Left renal cortex interstitium (tissue), 4 donors: ENCODE measurements around the gene ZC2HC1B. TPM values are rescaled to one million over a fixed set of nuclear protein-coding genes. Genes with fewer than 3 reads are reported as not detected.

Experiments
- DNase-seq, 4 donors: peaks; one replicate each; pipeline ENCODE4 v3.0.0-alpha.2; 2013; ENCODE audit warnings: low read depth in 4 of 4, low spot score in 2 of 4, missing footprints in 1 of 4
- polyA plus RNA-seq, 4 donors: library from polyadenylated mRNA; unstranded; fragments of 120-200 nt; gene quantifications; one replicate each; pipeline ENCODE4 v1.2.1, GENCODE V29; 2013; ENCODE audit not compliant: insufficient read length in 4 of 4

Gene ZC2HC1B
- polyA plus RNA-seq, 4 donors: not detected

DNA sequence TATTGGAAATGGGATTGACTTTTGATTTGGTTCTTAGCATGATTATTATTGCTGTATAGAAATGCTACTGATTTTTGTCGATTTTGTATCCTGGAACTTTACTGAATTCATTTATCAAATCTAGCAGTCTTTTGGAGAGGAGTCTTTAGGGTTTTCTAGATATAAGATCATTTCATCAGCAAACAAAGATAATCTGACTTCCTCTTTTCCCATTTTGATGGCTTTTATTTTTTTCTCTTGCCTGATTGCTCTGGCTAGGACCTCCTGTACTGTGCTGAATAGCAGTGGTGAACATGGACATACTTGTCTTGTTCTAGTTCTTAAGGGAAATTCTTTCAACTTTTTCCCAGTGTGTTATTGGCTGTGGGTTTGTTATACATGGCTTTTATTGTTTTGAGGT, 64.6 kb downstream of the ZC2HC1B start:
- no peak for DNase-seq

DNA sequence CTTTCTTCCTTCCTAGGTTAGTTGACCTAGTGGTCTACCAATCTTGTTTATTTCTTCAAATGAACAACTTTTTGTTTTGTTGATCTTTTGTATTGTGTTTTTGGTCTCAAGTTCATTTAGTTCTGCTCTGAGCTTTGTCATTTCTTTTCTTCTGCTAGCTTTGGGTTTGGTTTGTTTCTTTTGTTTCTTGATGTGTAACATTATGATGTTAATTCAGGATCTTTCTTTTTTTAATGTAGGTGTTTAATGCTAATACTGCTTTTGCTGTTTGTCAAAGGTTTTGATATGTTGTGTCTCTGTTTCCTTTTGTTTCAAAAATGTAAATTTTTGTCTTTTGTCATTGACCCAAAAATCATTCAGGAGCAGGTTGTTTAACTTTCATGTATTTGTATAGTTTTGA, 65.7 kb downstream of the ZC2HC1B start:
- no peak for DNase-seq

DNA sequence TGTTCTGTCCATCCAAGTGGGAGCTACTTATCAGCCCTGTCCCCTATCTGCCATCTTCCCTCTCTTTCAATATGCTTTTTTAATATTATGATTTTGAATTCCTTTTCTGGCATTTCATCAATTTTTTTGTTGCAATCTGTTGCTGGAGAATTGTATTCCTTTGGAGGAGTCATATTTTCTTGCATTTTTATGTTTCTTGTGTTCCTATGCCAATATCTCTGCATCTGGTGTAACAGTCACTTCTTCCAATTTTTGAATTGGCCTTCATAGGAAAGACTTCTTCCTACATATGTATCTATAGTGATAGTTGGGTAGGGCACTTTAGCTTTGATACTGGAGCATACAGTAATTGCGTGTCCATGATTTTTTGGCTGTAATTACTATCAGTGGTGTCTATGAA, 70.1 kb downstream of the ZC2HC1B start:
- DNase-seq: no peak

DNA sequence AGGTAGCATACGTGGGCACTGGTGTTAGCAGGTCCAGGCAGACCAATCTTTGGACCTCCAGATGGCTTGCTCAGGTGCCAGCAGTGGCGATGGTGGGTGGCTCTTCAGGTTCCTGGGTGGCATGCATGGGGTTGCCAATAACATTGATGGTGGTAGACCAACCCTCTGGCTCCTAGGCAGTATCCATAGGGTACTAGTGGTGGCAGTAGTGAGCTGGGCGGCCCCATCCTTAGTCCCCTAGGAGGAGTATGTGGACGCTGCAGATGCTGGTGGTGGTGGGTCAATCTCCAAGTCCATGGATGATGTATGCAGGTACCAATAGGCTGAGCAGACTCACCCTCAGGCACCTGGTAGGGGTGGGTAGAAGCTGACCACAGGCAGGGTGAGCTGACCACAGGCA, 70.6 kb downstream of the ZC2HC1B start:
- no peak for DNase-seq

DNA sequence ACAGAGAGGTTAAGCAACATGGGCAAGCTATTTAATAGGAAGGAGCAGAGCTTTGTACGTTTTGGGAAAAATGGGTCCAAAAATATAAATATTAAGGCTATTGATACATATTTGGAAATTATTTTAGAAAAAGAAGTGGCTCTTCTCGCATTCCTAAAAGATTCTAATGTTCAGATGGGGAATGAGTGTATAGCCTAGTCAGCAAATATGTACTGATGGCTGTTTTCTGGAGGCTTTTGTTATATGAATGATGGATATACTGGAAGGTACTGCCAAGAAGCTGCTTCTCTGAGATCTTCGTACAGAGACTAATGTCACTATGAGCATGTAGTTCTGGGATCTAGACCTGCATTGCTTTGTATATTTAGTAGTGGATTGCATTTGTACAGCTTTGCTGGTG, 72.1 kb downstream of the ZC2HC1B start:
- no peak for DNase-seq

DNA sequence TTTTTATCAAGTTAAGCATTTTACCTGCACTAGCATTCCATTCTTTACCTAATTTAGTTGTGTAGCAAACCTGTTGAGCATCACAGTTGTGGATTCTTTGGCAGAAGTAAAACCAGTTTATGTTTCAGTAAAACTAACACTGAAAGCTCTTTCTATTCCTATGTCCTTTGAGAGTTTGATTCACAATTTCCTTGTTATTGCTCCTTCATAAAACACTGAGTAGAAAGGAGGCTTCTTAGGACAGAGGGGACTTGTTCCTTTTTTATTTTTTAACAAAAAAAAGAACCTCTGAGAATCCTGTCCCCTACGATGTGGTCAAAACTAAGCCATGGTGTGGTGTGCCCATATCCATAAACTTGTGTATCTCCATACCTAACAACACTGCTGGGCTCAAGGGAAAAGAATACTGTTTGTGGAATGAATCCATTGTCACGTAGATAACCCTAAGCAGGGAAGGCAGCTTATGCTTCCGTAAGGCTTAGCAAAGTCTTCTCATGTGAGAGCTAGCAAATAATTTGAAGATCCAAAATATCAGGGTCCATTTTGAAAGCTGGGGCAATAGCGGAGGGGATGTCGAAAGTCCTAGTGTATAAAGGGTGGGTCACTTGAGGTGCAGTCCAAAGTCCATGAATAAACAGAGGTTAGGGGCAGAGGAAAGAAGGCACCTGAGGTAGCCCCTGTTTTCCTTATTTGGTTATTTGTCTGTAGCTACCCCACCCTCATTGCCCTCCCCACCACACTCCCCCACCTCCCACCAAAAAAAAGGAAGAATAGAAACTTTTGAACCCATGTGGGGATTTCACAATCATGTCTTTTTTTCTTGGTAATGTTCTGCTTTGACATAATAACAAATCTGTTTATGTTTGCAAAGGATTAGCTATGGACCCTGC, 72.7 kb downstream of the ZC2HC1B start:
- DNase-seq: no peak

DNA sequence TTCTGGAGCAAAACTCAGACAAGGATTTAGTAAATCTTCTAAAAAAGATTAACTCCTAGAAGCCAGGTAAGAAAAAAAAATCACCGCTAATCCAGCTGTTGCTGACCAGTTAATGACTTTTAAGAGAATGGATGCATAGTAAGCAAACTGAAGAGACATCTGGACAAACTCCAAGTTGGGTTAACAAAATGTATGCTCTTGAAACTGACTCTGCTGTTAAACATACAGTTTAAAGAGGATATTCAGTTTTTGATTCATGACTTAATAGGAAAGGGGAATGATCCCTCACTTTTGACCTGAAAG, 73.3 kb downstream of the ZC2HC1B start:
- DNase-seq: no peak

DNA sequence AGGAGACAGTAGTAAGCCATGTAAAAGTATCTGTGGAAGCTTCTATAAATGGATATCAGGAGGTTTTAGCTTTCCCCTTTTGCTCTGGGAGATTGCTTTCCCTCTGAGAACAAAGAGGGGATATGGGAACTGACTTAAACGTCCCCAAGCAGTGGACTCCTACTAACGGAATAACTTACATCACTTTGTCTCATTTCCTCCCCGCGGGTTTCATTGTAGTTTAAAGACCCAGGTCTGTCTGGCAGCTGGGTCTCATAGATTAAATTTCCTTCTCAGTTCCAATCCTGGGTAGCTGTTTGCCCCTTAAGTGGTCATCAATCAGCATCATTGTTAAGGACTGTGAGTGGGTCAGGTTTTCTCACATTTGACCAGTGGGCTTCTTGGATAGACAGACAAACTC, 75.1 kb downstream of the ZC2HC1B start:
- no peak for DNase-seq

DNA sequence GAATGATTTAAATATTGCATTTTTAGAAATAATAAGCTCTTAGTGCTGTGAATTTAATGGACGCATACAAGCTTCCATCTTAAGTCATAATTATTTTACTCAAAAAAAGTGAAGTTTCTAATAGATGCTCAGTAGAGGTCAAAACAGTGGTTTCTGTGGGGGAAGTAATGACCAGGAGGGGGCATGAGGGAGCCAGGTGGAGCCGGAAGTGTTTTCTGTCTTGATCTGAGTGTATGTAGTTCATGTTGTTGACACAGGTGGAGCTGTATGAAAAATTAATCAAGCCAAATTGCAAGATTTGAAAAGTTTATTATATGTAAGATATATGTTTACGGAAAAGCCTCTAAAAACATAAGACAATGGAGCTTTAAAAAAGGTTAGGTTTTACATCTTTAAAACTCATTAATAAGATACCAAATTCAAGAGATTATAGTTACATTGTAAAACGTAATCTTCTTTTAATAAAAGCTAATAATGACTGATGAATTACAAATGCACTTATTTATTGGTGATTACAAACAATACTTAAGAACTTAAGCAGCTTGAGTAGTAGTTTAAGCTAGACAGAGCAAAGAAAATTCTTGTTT, 75.8 kb downstream of the ZC2HC1B start:
- no peak for DNase-seq

DNA sequence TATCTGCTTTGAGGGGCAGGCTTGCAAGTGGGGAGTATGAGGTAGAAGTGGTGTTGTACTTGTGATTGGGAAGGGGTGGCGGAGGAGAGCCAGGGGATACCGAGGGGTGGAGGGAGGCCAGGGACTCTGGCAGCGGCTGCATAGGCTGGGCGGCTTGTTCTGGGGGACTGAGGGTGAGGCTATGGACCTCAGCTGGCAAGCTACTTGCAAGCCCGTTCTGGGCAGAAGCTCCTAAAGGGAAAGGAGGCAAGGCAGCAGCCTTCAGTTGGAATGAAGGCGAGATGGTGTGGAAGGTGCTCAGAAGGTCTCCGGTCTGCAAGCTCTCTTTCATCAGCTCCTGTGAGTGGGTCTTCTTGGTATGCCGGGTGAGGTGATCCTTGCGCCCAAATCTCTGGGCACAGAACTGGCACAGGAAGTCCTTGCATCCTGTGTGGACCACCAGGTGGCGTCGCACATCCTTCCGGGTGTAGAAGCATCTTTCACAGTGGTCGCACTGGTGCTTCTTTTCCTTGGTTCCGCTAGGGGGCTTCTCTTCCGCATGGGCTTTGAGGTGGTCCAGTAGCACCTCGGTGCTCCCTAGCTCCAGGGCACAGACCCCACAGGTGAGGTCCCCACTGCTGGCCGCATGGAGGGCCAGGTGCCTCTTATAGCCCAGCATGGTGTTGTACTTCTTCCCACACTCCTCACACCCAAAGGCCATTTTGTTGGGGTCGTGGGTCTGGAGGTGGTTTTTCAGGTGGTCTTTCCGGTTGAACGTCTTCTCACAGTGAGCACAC, 77.8 kb downstream of the ZC2HC1B start:
- no peak for DNase-seq

DNA sequence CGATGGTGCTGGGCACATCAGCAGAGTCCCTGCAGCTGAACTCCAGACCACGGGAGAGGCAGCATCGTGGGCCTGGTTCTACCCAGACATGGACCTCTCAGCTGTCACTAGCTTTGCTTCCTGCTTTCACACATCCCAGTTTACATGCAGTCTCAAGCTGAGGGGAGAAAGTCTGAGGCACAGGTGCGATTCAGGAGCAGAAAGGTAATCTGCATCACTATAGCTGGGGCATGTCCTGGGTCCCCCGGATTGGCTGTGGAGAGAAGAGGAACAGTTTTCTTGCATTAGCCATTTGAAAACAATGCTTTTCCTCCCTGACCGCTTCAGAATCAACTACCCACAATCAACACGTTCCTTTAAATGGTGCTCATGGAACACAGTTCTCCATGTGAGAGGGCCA, 83.9 kb downstream of the ZC2HC1B start:
- DNase-seq: no peak

DNA sequence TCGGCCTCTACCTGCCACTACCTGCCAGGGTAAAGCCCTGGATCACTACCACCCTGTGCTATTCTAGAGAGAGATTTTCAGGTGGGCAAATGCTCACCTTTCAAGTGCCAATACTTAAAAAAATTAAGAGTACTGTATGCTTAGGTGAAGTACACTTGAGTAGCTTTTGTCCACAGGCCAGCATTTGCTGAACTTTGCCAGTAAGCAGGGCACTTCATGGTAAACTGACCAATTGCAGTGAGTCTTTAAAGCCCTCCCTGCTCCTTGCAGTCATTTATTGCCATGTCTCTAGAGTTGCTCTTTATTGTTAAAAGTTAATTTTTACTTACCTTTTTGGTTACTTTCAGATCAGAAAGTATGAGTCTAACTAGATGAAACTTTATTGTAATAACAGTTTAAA, 85.3 kb downstream of the ZC2HC1B start:
- no peak for DNase-seq

DNA sequence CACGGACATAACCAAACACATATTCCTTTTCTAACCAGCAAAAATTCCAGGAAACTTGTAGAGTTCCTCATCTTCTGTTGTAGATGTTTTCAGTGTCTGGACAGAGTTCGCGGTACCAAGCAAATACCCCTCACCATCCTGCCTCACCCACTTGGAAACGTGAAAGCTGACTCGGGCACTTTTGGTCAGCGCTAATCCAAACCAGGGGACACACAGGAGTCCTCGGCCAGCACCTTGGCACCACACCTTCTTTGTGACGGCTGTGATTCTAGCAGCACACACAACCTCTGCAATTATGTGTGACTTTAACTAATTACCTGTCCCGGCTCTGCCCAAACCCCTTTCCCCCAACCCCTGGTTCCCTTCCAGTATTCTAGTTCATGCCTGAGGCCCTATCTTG, 85.7 kb downstream of the ZC2HC1B start:
- no peak for DNase-seq

DNA sequence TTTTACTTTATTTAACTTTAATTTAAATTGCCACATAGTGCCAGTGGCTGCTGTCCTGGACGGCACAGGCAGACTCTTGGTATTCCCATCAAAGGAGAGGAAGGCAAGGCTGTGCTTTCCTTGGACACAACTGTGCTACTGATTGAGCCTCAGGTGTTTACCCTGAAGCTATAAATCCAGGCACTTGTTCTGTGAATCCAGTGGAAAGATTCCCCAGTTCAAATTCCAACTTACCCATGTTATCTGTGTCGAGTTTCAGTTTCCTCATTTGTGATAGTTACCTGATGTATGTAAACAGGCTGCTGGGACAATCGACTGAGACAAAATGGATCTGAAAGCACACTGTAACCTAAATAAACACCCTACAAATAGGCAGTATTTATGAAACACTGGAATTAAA, 86.6 kb downstream of the ZC2HC1B start:
- no peak for DNase-seq

DNA sequence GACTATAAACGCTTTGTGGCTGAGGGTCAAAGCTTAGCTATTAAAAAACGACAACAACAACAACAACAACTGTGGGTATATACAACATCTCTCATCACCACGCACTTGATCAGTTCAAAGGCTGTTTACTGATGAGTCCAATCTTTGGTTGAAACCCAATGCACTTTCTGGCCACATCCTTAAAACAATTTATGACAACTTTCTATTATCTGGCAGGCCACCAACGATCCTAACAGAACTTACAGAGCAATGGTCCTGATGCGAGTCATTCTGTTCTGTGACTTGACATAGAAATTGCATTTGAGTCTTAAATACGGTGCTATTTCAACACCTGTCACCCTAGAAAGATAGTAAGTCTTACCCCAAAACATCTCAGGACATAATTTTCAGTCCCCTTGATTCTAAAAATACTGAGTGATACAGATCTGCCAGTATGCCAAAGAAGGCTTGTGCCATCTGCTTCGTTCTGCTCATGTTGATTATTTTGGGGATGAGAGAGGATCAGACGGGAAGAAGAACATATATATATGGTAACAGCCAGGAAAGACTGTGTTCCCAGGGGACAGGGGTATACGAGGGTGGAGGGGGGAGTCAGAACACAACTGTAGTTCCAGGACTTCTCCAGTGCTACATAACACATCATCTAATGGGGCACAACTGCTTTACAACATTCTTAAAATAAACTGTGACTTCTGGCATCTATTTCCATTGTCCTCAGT, 87.9 kb downstream of the ZC2HC1B start:
- DNase-seq: no peak

DNA sequence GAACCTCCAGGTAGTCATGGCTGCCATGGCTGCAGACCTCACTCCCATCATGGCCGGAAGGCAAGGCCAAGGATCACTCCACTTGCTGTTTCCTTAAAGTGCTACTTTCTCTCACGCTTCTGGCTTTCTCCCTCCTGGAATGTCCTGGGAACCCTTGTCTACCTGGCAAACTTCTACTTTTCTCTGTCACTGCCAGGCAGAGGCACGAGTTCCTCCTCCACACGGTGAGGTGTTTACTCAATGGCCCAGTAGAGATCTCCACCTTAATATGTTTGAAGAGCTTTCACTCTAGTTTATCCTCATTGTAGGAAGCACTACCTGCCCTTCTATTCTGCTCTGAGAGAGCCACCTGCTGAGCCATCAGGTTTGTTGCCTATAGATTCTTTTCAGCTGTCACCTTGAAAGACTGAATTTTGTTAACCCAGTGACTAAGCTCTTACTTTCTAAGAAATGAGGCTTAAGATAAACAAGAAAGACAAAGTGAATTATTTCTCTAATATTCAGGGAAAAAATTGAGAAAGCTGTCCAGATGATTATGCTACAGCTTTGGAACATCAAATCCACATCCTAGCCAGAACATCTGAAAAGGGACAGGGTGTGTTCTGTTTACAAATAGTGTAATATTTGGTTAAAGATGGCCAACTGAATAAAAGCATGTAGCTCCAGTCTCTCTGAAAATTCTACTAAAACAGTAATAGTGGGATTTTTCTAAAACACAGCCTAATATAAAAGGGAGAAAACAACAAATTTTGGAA, 88.8 kb downstream of the ZC2HC1B start:
- DNase-seq: no peak

DNA sequence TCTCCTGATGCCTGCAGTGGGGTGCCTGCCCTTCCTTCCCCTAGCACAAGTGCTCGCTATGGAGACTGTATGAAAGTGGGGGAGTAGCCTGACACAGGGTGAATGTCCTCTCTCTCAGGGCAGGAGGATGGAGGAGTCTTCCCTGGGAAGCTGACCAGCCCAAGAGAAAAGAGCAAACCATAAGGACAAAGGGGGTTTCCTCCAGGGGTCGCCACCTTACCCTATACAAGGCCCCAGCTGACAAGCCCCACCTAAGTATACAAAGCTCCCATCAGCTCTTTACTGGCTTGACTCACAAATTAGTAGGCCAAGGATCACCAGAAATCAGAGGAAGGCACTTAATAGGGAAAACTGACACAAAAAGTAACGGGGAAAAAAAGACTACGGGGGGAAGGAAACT, 89.6 kb downstream of the ZC2HC1B start:
- no peak for DNase-seq

DNA sequence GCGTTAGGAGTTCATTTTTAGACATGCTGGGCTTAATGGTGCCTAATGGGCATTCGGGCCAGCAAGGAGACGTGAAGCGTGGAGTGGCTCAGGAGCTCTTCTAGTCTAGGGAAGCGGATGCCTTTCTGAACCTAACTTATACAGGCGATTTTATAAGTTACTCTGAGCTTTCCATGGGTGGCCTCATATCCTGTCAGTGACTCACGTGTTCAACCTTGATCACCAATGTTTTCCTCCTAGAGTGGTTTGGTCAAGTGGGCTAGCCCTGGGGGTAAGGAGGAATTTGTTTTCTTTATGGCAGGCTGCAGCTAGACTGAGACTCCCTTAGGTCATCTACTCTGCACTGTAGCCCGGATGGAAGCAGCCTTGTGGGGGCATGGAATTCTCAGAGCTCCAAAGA, 91.7 kb downstream of the ZC2HC1B start:
- no peak for DNase-seq

DNA sequence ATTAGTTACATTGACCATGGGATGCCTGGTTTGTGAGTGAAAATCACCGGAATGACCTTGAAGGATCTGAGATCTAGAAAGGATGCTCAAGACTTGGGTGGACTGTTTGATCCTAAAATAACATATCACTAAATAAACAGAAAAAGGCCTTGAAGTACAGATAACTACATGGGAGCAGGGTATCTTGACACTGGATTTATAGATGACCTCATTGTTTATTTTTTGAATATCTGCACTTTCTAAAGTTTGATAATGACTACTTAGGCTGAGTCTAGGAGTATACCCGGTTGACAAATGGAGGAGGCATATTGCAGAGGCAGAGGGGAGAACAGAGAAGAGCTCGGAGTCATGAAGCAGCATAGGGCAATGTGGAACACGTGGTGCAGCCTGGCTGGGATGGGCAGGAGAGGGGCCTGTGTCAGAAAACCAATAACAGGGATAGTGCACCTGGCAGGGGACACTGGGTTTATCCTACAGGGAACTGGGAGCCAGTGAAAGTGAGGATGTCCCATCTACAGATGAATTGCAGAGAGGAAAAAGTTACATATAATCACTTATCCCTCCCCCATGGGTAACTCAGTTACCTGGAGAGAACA, 93.5 kb downstream of the ZC2HC1B start:
- no peak for DNase-seq

DNA sequence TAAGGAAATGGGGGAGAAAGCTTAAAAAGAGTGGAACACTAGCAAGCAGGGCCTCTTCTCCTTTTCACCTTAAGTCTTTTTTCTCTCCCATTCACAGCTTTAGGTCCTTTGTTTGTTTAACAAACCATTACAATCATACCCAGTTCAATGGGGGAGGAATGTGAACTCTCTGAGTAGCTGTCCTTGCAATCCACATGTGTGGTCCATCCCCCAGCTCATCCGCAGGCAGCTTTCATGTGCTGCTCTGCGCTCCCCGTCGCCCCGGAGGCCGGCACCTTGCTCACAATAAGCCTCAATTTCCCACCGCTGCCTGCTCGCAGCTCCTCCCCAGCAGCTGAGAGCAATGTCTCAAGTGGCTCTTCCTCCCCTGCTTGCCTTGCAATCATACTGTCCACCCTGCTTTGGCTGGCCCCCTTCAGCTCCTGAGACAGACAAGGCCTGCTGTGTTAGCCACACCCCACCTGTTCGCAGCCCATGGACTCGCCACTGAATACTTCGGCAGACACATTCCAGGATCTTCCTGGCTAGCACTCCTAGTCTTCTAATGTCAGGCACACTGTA, 94.6 kb downstream of the ZC2HC1B start:
- DNase-seq: no peak
